ENCODE results near the gene CCDC124. TPM values are rescaled to one million over a fixed set of nuclear protein-coding genes. Genes with fewer than 3 reads are reported as not detected.
"Not testable (repeated sequence)": the region's sequence is repeated elsewhere in the genome, so short reads cannot be mapped to it uniquely, and the experiment has no call there.

CCDC124 gene
- 22.9 TPM for total RNA-seq

DNA sequence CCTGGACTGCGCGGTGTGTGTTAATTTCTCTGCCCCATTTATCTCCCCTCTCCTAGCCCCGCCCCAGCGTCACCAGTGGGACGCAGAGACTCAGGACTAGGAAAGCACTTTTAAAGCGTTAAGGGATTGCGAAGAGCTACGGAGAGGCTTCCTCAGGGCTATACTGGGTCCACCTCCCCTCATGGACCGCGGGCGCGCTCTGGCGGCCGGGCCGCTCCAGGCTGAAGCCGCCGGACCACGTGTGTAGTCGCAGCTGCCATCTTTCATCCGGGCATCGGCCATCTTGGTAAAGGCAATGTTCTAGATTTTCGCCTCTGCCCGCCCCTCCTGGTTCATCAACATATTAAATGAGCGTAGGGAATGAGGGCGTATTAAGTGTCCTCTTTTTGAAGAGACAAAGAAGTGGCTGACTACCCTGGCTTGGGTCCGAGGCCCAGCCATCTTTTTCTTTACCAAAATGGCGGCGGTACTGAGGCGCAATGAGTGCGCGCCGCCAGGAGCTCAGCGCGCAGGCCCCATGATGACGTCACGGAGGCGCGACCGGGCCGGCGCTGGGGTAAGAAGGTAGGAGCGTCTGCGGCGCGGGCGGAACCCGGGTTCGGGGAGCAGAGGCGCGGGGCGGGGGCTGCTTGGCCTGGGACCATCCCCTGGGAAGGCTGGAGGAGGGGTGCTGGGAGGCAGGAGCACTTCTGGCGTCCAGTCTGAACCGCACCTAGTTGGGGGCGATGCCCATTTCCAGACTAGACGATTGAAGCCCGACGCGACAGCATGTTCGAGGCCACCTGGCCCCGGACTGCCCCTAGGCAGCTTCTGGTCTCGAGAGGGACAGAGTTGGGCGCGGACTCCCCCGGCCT lies at the start of gene CCDC124:
Gene CCDC124 (plus strand): TSS at position 531 of the 854 bp plus-strand sequence. CDS start 3,406 bp downstream, outside the sequence.
- DNase-seq (ENCODE audit: low read depth in 2 of 3, low spot score in 2 of 3) = peak; percentile 92 to 95 (median 94)

GRCh38 chr19:17883627-17884410 lies 49.0 kb upstream of the CCDC124 start:
- no peak for DNase-seq (ENCODE audit: low read depth in 2 of 3, low spot score in 2 of 3)

DNA sequence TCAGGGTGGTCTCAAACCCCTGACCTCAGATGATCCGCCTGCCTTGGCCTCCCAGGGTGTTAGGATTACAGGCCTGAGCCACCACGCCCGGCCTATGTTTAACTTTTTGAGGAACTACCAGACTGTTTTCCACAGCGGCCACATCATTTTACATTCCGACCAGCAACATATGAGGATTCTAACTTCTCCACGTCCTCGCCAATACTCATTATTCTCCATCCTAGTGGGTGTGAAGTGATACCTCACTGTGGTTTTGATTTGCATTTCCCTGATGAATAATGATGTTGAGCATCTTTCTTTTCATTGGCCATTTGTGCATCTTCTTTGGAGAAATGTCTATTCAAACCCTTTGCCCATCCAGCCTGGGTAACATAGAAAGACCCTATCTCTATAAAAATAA lies 46.3 kb upstream of the CCDC124 start:
- no peak for DNase-seq (ENCODE audit: low read depth in 2 of 3, low spot score in 2 of 3)

- DNase-seq (ENCODE audit: low read depth in 2 of 3, low spot score in 2 of 3) = not testable (repeated sequence)
These were observed 45.6 kb upstream of the CCDC124 start for GRCh38 chr19:17887221-17887620.

GRCh38 chr19:17888260-17888659 lies 44.6 kb upstream of the CCDC124 start:
- no peak for DNase-seq (ENCODE audit: low read depth in 2 of 3, low spot score in 2 of 3)

- peak in 2 of 3 donors; percentile 14 to 47 for DNase-seq (ENCODE audit: low read depth in 2 of 3, low spot score in 2 of 3)
These were observed 43.1 kb upstream of the CCDC124 start for GRCh38 chr19:17889609-17890214.

DNA sequence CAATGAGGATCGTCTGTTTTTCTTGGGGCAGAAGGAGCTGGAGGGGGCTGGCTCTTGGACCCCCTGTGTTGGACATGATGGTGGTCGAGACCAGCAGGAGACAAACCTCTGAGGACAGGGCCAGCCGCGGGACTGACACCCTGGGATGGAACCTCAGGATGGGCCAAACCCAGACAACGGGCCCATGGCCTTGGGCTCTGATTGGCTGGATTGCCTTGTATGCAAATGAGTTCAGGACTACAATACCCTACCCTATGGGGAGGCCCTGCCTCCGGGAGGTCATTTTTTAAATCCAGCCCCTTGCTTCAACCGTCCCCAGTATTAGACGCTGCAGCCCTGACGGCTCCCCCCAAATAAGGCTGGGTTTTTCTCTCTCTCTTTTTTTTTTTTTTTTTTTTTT lies 39.0 kb upstream of the CCDC124 start:
- DNase-seq (ENCODE audit: low read depth in 2 of 3, low spot score in 2 of 3) = no peak

DNA sequence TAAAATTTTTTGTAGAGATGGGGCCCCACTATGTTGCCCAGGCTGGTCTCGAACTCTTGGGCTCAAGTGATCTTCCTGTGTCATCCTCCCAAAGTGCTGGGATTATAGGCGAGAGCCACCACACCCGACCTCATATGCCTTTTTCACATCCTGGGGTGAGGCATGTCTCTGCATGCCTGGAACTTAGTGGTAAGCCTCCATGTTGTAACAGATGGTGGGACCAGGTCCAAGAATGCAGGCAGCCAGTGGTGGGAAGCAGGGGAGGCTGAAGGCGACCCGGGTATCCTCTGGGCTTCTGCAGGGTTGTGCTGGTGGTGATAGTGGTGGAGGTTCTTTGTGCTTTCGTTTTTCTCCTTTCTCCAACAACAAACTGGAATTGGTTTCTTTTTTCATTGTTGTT lies 30.1 kb upstream of the CCDC124 start:
- DNase-seq (ENCODE audit: low read depth in 2 of 3, low spot score in 2 of 3) = no peak

DNA sequence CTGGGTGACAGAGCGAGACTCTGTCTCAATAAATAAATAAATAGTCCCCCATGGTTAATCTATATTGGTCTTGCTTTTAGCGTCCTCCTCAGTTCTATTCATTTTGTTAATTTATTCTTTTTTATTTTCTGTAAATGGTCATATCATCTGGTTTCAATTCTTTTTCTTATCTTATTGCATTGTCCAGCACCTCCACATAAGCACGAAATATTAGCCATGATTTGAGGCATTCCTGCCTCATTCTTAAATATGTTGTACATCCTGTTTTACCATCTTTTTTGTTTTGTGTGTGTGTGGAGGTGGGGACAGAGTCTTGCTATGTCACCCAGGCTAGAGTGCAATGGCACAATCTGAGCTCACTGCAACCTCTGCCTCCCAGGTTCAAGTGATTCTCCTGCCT lies 24.6 kb upstream of the CCDC124 start:
- no peak for DNase-seq (ENCODE audit: low read depth in 2 of 3, low spot score in 2 of 3)

- no peak for DNase-seq (ENCODE audit: low read depth in 2 of 3, low spot score in 2 of 3)
These were observed 23.6 kb upstream of the CCDC124 start for GRCh38 chr19:17909003-17909732.

- DNase-seq (ENCODE audit: low read depth in 2 of 3, low spot score in 2 of 3) = no peak
These were observed 21.9 kb upstream of the CCDC124 start for GRCh38 chr19:17910791-17911360.

- DNase-seq (ENCODE audit: low read depth in 2 of 3, low spot score in 2 of 3) = no peak
These were observed 16.7 kb upstream of the CCDC124 start for GRCh38 chr19:17915940-17916593.

GRCh38 chr19:17918151-17918550 lies 14.7 kb upstream of the CCDC124 start:
- DNase-seq (ENCODE audit: low read depth in 2 of 3, low spot score in 2 of 3) = not testable (repeated sequence)

GRCh38 chr19:17919122-17919521 lies 13.7 kb upstream of the CCDC124 start:
- not testable (repeated sequence) for DNase-seq (ENCODE audit: low read depth in 2 of 3, low spot score in 2 of 3)

GRCh38 chr19:17920527-17920926 lies 12.3 kb upstream of the CCDC124 start:
- DNase-seq (ENCODE audit: low read depth in 2 of 3, low spot score in 2 of 3) = no peak

DNA sequence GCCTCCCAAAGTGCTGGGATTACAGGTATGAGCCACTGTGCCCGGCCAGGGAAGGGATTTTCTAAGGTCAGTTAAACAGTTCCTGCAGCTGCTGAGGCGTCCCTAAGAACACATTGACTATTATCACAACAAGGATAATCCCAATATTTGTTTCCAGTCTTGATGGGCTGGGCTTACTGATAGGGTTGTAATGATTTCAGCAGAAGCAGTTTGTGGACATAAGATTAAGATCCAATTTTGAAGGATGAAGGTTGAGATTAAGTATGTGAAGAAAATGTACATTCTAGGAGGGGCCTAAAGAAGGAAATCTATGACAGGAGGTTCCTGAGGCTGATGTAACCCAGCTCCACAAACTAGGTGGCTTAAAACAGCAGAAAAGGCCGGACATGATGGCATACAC lies 10.7 kb upstream of the CCDC124 start:
- no peak for DNase-seq (ENCODE audit: low read depth in 2 of 3, low spot score in 2 of 3)

GRCh38 chr19:17926044-17926443 lies 6.8 kb upstream of the CCDC124 start:
- DNase-seq (ENCODE audit: low read depth in 2 of 3, low spot score in 2 of 3) = no peak

- DNase-seq (ENCODE audit: low read depth in 2 of 3, low spot score in 2 of 3) = no peak
These were observed 3.8 kb upstream of the CCDC124 start for GRCh38 chr19:17929056-17929455.

DNA sequence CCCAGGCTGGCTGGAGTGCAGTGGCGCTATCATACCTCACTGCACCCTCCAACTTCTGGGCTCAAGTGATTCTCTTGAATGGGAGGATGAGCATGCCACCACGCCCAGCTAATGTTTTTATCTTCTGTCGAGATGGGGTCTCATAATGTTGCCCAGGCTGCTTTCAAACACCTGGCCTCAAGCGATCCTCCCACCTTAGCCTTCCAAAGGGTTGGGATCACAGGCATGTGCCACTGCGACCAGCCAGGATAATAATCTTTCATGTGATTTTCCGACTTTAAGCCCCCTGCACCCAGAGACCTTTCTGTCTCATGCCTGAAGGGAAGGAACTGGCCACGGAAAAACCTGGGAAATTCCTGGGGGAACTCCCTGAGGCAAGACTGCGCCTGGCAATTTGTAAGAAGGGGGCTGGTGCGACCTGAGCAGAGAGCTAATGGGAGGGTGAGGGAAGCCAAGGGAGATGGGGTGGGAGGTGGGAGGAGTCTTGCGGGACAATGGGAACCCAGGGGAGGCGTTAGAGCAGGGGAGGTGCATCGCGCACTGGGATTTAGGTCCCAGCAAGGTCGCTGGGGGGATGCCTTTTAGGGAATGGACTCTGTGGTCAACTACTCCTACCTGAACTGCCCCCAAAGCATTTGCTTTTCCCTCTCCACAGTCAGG lies 1.2 kb upstream of the CCDC124 start:
- DNase-seq (ENCODE audit: low read depth in 2 of 3, low spot score in 2 of 3) = no peak
